H1 (cell line): ENCODE results near the gene RAB33A. TPM values are rescaled to one million over a fixed set of nuclear protein-coding genes. Genes with fewer than 3 reads are reported as not detected.

Experiments
- CTCF ChIA-PET: fragments of 300-600 bp; sonication (Branson Sonifier 250); formaldehyde crosslinking; loops from one replicate; lab custom pipeline; 2021; ENCODE audit not compliant: partially characterized antibody; lab: Charles Lee
- POLR2A ChIA-PET: fragments of 300-600 bp; sonication (Branson Sonifier 250); formaldehyde crosslinking; loops from one replicate; lab custom pipeline; 2021; ENCODE audit warnings: inconsistent platforms; ENCODE audit not compliant: partially characterized antibody; lab: Charles Lee
- DNase-seq, 2 experiments: peaks; one replicate each; pipeline versions ENCODE4 v3.0.0 to v3.0.0-alpha.2; 2010 to 2022; ENCODE audit warnings: low spot score in 2 of 2, low read depth in 1 of 2, mixed read lengths in 1 of 2
- FAIRE-seq: peaks from 2 replicates; lab custom pipeline; 2011; peaks lifted over from hg19 to GRCh38; lab: Jason Lieb, UNC
- H2AFZ ChIP-seq: 2 replicates; pipeline ENCODE4 v1.8.1; 2012; ENCODE audit warnings: low read length, inconsistent platforms
- H2AK5ac ChIP-seq: 2 replicates; pipeline ENCODE4 v1.6.1; 2013; ENCODE audit warnings: low read depth, low read length
- H2BK120ac ChIP-seq: replicated peaks from 2 replicates; pipeline ENCODE3; 2013; ENCODE audit warnings: low read depth, low read length, inconsistent platforms
- H2BK12ac ChIP-seq: 2 replicates; pipeline ENCODE4 v1.6.1; 2013; ENCODE audit warnings: low read depth, low read length
- H2BK15ac ChIP-seq: 2 replicates; pipeline ENCODE4 v1.6.1; 2013; ENCODE audit warnings: low read length
- H2BK20ac ChIP-seq: 2 replicates; pipeline ENCODE4 v1.6.1; 2013; ENCODE audit warnings: low read length
- H2BK5ac ChIP-seq: 2 replicates; pipeline ENCODE4 v1.6.1; 2013; ENCODE audit warnings: low read depth, low read length
- H3K14ac ChIP-seq: 2 replicates; pipeline ENCODE4 v1.6.1; 2013; ENCODE audit warnings: inconsistent platforms; ENCODE audit not compliant: insufficient read length
- H3K18ac ChIP-seq: 2 replicates; pipeline ENCODE4 v1.6.1; 2013; ENCODE audit warnings: low read length; ENCODE audit errors: extremely low read depth
- H3K23ac ChIP-seq: 2 replicates; pipeline ENCODE4 v1.6.1; 2013; ENCODE audit warnings: inconsistent platforms; ENCODE audit not compliant: insufficient read length
- H3K23me2 ChIP-seq: 2 replicates; pipeline ENCODE4 v1.6.1; 2013; ENCODE audit warnings: low read depth, low read length
- H3K27ac ChIP-seq: 2 replicates; pipeline ENCODE4 v1.6.1; 2011; ENCODE audit warnings: low read depth, low read length, inconsistent platforms
- H3K27me3 ChIP-seq, 4 experiments: replicated peaks in 1 of 4; 1 replicate in 1 of 4; 2 replicates in 3 of 4; pipeline versions ENCODE4 v1.6.1 to v1.8.1; 2011 to 2013; ENCODE audit warnings: low read length in 3 of 4, mild to moderate bottlenecking in 3 of 4, inconsistent platforms in 2 of 4, mixed read lengths in 2 of 4, moderate library complexity in 1 of 4; ENCODE audit not compliant: control insufficient read depth in 3 of 4, insufficient read depth in 3 of 4; ENCODE audit errors: extremely low read depth in 1 of 4
- H3K36me3 ChIP-seq, 4 experiments: 2 replicates each; pipeline versions ENCODE4 v1.6.1 to v1.8.1; 2011 to 2013; ENCODE audit warnings: mild to moderate bottlenecking in 4 of 4, low read length in 3 of 4, moderate library complexity in 2 of 4, control low read depth in 1 of 4, inconsistent platforms in 1 of 4; ENCODE audit not compliant: insufficient read depth in 4 of 4, control insufficient read depth in 2 of 4
- H3K4ac ChIP-seq: replicated peaks from 2 replicates; pipeline ENCODE3; 2013; ENCODE audit warnings: low read length, low read depth, mixed read lengths, inconsistent platforms; ENCODE audit not compliant: insufficient read length
- H3K4me1 ChIP-seq, 4 experiments: replicated peaks in 1 of 4; 1 replicate in 1 of 4; 2 replicates in 3 of 4; pipeline versions ENCODE4 v1.6.1 to v1.8.1; 2011 to 2013; ENCODE audit warnings: low read length in 3 of 4, inconsistent platforms in 2 of 4, mixed read lengths in 1 of 4; ENCODE audit not compliant: insufficient read depth in 4 of 4, control insufficient read depth in 3 of 4
- H3K4me2 ChIP-seq, 2 experiments: 2 replicates each; pipeline versions ENCODE4 v1.6.1 to v1.8.1; 2011 to 2013; ENCODE audit warnings: low read depth in 2 of 2, low read length in 2 of 2, control low read depth in 1 of 2, inconsistent platforms in 1 of 2, mild to moderate bottlenecking in 1 of 2; ENCODE audit not compliant: insufficient read depth in 1 of 2
- H3K4me3 ChIP-seq, 4 experiments: fragments of 200-600, 300-600 bp in 1 of 4; sonication (generic), shearing (Covaris generic), sonication (Bioruptor Twin) in 1 of 4; 2 replicates each; pipeline versions ENCODE4 v1.5.1 to v1.8.1; 2011 to 2016; ENCODE audit warnings: low read length in 4 of 4, low read depth in 3 of 4, control low read depth in 2 of 4, inconsistent platforms in 2 of 4, mild to moderate bottlenecking in 2 of 4, mixed read lengths in 1 of 4, moderate library complexity in 1 of 4; ENCODE audit not compliant: insufficient read depth in 2 of 4; ENCODE audit errors: extremely low read depth in 1 of 4
- H3K56ac ChIP-seq: replicated peaks from 2 replicates; pipeline ENCODE3; 2013; ENCODE audit warnings: low read depth, mild to moderate bottlenecking, mixed read lengths, low read length, inconsistent platforms; ENCODE audit not compliant: insufficient read length
- H3K79me1 ChIP-seq: 2 replicates; pipeline ENCODE4 v1.6.1; 2013; ENCODE audit warnings: low read depth, low read length, control low read depth
- H3K79me2 ChIP-seq, 2 experiments: 2 replicates each; pipeline versions ENCODE4 v1.6.1 to v1.8.1; 2012 to 2013; ENCODE audit warnings: low read length in 2 of 2, mild to moderate bottlenecking in 2 of 2, inconsistent platforms in 1 of 2; ENCODE audit not compliant: insufficient read depth in 2 of 2, control insufficient read depth in 1 of 2
- H3K9ac ChIP-seq, 4 experiments: replicated peaks in 1 of 4; 1 replicate in 1 of 4; 2 replicates in 3 of 4; pipeline versions ENCODE4 v1.6.1 to v1.8.1; 2011 to 2013; ENCODE audit warnings: low read depth in 3 of 4, low read length in 3 of 4, control low read depth in 2 of 4, mild to moderate bottlenecking in 2 of 4, moderate library complexity in 2 of 4, inconsistent platforms in 1 of 4; ENCODE audit errors: extremely low read depth in 1 of 4
- H3K9me3 ChIP-seq, 2 experiments: 2 replicates each; pipeline versions ENCODE4 v1.6.1 to v1.8.1; 2012 to 2013; ENCODE audit warnings: mild to moderate bottlenecking in 2 of 2, moderate library complexity in 2 of 2, control low read depth in 1 of 2, inconsistent platforms in 1 of 2, low read depth in 1 of 2, low read length in 1 of 2, mixed read lengths in 1 of 2; ENCODE audit not compliant: insufficient read depth in 2 of 2
- H4K20me1 ChIP-seq, 2 experiments: replicated peaks in 1 of 2; 2 replicates each; pipeline versions ENCODE3 to v1.8.1; 2011 to 2013; ENCODE audit warnings: inconsistent platforms in 2 of 2, low read length in 2 of 2, mild to moderate bottlenecking in 1 of 2; ENCODE audit not compliant: insufficient read depth in 2 of 2, control insufficient read depth in 1 of 2
- H4K5ac ChIP-seq: 2 replicates; pipeline ENCODE4 v1.6.1; 2013; ENCODE audit warnings: low read length, low read depth, mixed read lengths, inconsistent platforms; ENCODE audit not compliant: insufficient read length
- H4K8ac ChIP-seq: 2 replicates; pipeline ENCODE4 v1.8.0; 2013; ENCODE audit warnings: mild to moderate bottlenecking, moderate library complexity, low read length, inconsistent platforms; ENCODE audit not compliant: insufficient read depth; ENCODE audit errors: extremely low read depth
- H4K91ac ChIP-seq: replicated peaks from 2 replicates; pipeline ENCODE3; 2013; ENCODE audit warnings: low read length, mixed read lengths, inconsistent platforms; ENCODE audit not compliant: insufficient read length
- CTBP2 ChIP-seq: IDR thresholded peaks from 2 replicates; pipeline ENCODE4 v1.7.0; 2011; ENCODE audit warnings: borderline replicate concordance, mild to moderate bottlenecking, moderate library complexity, mixed read lengths, low read length; ENCODE audit not compliant: insufficient read depth, insufficient read length
- SRF ChIP-seq: IDR thresholded peaks from 2 replicates; pipeline ENCODE4 v1.6.1; 2011; ENCODE audit warnings: mild to moderate bottlenecking, low read depth, low read length, moderate library complexity
- TCF12 ChIP-seq: IDR thresholded peaks from 2 replicates; pipeline ENCODE4 v1.6.1; 2011; ENCODE audit warnings: low read depth, mild to moderate bottlenecking, low read length
- whole genome bisulfite sequencing, 2 experiments: shearing (Covaris generic) in 1 of 2; methylation state at CpG; one replicate each; pipeline versions ENCODE4 v1.1.6 to v1.1.7; 2013 to 2015; ENCODE audit warnings: low lambda C conversion rate in 2 of 2, mixed read lengths in 2 of 2, inconsistent platforms in 1 of 2, low coverage in 1 of 2, missing lambda C conversion rate in 1 of 2; ENCODE audit not compliant: insufficient replicate concordance in 2 of 2, insufficient coverage in 1 of 2, insufficient read length in 1 of 2; ENCODE audit errors: extremely low coverage in 1 of 2, missing lambda C conversion rate in 1 of 2; 5-methylcytosine and 5-hydroxymethylcytosine counted together
- polyA plus RNA-seq, 7 experiments: library from polyadenylated mRNA; depleted of rRNA in 3 of 7; stranded (reverse) in 5 of 7; unstranded in 2 of 7; fragments of >200 nt in 5 of 7; fragments of 200-250 nt in 2 of 7; gene quantifications; 1 replicate in 5 of 7; 2 replicates in 1 of 7; 4 replicates in 1 of 7; pipeline versions ENCODE4 v1.2.1 to v1.2.3, GENCODE V29; 2011 to 2013; ENCODE audit warnings: missing spikeins in 2 of 7, mixed read lengths in 2 of 7
- total RNA-seq: library from RNA; stranded (reverse); fragmentation: NEBNext Ultra II Directional; extraction: Animal tissue kit (Norgen Biotek cat#: 25700); gene quantifications from 2 replicates; pipeline ENCODE4 v1.2.1, GENCODE V29; 2021

Gene RAB33A
- total and polyA plus RNA-seq, 2 of the 8 experiments (the other 6 are each of a cell fraction or from before 2014, with no cell fraction given) = 2.8 to 4.6 TPM

DNA sequence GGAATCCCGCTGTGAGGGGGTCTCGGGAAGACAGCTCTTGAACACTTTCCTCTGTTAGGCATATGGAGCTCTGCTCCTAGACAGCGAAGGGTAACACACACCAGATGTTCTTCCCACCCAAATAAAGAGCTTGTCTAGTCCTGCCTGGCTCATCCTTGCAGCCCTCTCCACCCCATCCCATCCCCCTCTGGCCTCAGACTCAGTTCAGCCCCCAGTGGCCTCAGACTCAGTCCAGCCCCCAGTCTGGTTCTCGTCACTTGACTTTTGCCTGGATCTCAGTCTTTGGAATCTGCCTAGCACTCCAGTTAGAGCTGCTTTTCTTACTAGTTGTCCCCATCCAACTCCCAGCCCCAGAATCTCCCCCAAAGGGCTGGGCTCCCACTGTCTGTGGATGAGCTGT lies 14.9 kb downstream of the RAB33A start:
- Histone ChIP-seq H2BK15ac (no peak overlapping the region), H3K9me3 (no peaks in the 10 kb centered on the region), H3K36me3 (no peaks in the 10 kb centered on the region), H2BK120ac (no peak overlapping the region), H3K4ac (no peak overlapping the region), H2BK12ac (no peak overlapping the region), H4K5ac (no peak overlapping the region), H3K23ac (no peak overlapping the region), H2BK5ac (no peak overlapping the region), H3K27ac (no peak overlapping the region), H3K23me2 (no peaks in the 10 kb centered on the region), H3K9ac (no peak overlapping the region), H4K8ac (no peak overlapping the region), H3K79me2 (no peaks in the 10 kb centered on the region), H2AFZ (no peak overlapping the region), H3K18ac (no peak overlapping the region), H2BK20ac (no peak overlapping the region), H3K56ac (no peak overlapping the region), H3K27me3 (no peaks in the 10 kb centered on the region), H3K14ac (no peak overlapping the region), H4K20me1 (no peaks in the 10 kb centered on the region)
- WGBS, 2 experiments = 95% methylated on average over 3 of the region's 4 CpGs; no CpG with 5 or more reads in 1 of the 2 experiments
- no peak for DNase-seq
- POLR2A ChIA-PET = no interaction called here
- CTCF ChIA-PET = interaction anchor here (0.6 to 1.6 kb wide), 3 partner anchors 8 to 21 kb away, joined by 3 to 4 read pairs (median 4); no protein-coding TSS in a partner anchor
- TF ChIP-seq SRF (no peak), CTBP2 (no peak), TCF12 (no peak)
- TF ChIP-seq, all 59 proteins: peak for 0
- no peak overlapping the region for H2AK5ac ChIP-seq
- no peaks in the 10 kb centered on the region for H3K4me1 ChIP-seq
- no peak overlapping the region for H3K4me3 ChIP-seq
- no peak overlapping the region for H4K91ac ChIP-seq
- H3K4me2 ChIP-seq = no peak overlapping the region
- FAIRE-seq = no peak
- no peaks in the 10 kb centered on the region for H3K79me1 ChIP-seq
